22Rv1 (cell line): ENCODE measurements around the gene TBC1D3B.

Source experiments
- ZFX ChIP-seq: fragments of 450-650 bp; IDR thresholded peaks from 2 replicates; pipeline ENCODE4 v1.6.1; 2017; ENCODE audit warnings: antibody characterized with exemption, borderline replicate concordance
- TF ChIP-seq, protein P1 (sequence below): fragments of 450-650 bp; IDR thresholded peaks from 2 replicates; pipeline ENCODE4 v1.5.1; 2017; ENCODE audit warnings: mild to moderate bottlenecking

GRCh38 chr17:36147601-36148000 lies 28.8 kb downstream of the TBC1D3B start:
- TF ChIP-seq, protein P1, sequence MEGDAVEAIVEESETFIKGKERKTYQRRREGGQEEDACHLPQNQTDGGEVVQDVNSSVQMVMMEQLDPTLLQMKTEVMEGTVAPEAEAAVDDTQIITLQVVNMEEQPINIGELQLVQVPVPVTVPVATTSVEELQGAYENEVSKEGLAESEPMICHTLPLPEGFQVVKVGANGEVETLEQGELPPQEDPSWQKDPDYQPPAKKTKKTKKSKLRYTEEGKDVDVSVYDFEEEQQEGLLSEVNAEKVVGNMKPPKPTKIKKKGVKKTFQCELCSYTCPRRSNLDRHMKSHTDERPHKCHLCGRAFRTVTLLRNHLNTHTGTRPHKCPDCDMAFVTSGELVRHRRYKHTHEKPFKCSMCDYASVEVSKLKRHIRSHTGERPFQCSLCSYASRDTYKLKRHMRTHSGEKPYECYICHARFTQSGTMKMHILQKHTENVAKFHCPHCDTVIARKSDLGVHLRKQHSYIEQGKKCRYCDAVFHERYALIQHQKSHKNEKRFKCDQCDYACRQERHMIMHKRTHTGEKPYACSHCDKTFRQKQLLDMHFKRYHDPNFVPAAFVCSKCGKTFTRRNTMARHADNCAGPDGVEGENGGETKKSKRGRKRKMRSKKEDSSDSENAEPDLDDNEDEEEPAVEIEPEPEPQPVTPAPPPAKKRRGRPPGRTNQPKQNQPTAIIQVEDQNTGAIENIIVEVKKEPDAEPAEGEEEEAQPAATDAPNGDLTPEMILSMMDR = no peak
- TF ChIP-seq ZFX = no peak
